Measurements from ENCODE around the gene MBL2. TPM values are rescaled to one million over a fixed set of nuclear protein-coding genes. Genes with fewer than 3 reads are reported as not detected.

The MBL2 gene
- total and polyA plus RNA-seq, 8 donors, result 2.7 TPM; not detected in 7

- 70 to 96% (median 89%) methylated on average over 5 of the region's 5 CpGs for WGBS, 5 donors
- Histone ChIP-seq H3K4me1 (peaks cover 0 to 5% (median 0%) of the 10 kb centered on the region in 4 donors), H3K36me3 (no peaks in the 10 kb centered on the region), H3K9me3 (no peaks in the 10 kb centered on the region), H3K4me3 (no peak overlapping the region), H3K27me3 (peaks cover 0 to 15% (median 0%) of the 10 kb centered on the region in 3 donors), H3K27ac (no peak overlapping the region)
- no peak for DNase-seq
- no peak for TF ChIP-seq EP300 (IDR thresholded peaks at IDR 0.05)
- no peak for TF ChIP-seq POLR2AphosphoS5 (IDR thresholded peaks at IDR 0.05)
- TF ChIP-seq CTCF (IDR thresholded peaks at IDR 0.05), result no peak
- intact Hi-C loops (cut with DNase I; ENCODE audit: low total_unique reads), result no loop called here
Measured at GRCh38 chr10:52777414-52777813, 4.8 kb upstream of the MBL2 start.

- H3K4me1 ChIP-seq, result peaks cover 0 to 5% (median 0%) of the 10 kb centered on the region in 4 donors
- TF ChIP-seq EP300 (IDR thresholded peaks at IDR 0.05) (no peak), CTCF (IDR thresholded peaks at IDR 0.05) (no peak), POLR2A (IDR thresholded peaks at IDR 0.05) (no peak), POLR2AphosphoS5 (IDR thresholded peaks at IDR 0.05) (no peak)
- no peak overlapping the region for H3K4me3 ChIP-seq
- intact Hi-C loops (cut with DNase I; ENCODE audit: low total_unique reads), result no loop called here
- no peak overlapping the region for H3K27ac ChIP-seq
- no peaks in the 10 kb centered on the region for H3K36me3 ChIP-seq
- 0% methylated on average over 1 of the region's 1 CpG; no CpG with 5 or more reads in 2 of the 5 donors for WGBS, 5 donors
- DNase-seq, result no peak
- H3K9me3 ChIP-seq, result no peaks in the 10 kb centered on the region
- H3K27me3 ChIP-seq, result peaks cover 0 to 15% (median 0%) of the 10 kb centered on the region in 3 donors
Measured at GRCh38 chr10:52776471-52776903, 3.9 kb upstream of the MBL2 start.

GRCh38 chr10:52775132-52775647 is 2.6 kb upstream of the MBL2 start:
- intact Hi-C loops (cut with DNase I; ENCODE audit: low total_unique reads), result no loop called here
- no peak for TF ChIP-seq POLR2AphosphoS5 (IDR thresholded peaks at IDR 0.05)
- TF ChIP-seq CTCF (IDR thresholded peaks at IDR 0.05), result no peak
- TF ChIP-seq POLR2A (IDR thresholded peaks at IDR 0.05), result no peak
- WGBS, 5 donors, result 81 to 94% (median 91%) methylated on average over 9 to 12 of the region's 12 CpGs
- H3K9me3 ChIP-seq, result no peaks in the 10 kb centered on the region
- no peak overlapping the region for H3K4me3 ChIP-seq
- no peaks in the 10 kb centered on the region for H3K36me3 ChIP-seq
- DNase-seq, result no peak
- H3K27ac ChIP-seq, result no peak overlapping the region
- peaks cover 0 to 15% (median 0%) of the 10 kb centered on the region in 3 donors for H3K27me3 ChIP-seq
- H3K4me1 ChIP-seq, result peaks cover 0 to 5% (median 0%) of the 10 kb centered on the region in 4 donors

- peaks cover 0 to 14% (median 0%) of the 10 kb centered on the region in 3 donors for H3K27me3 ChIP-seq
- H3K4me3 ChIP-seq, result no peak overlapping the region
- H3K4me1 ChIP-seq, result peaks cover 0 to 5% (median 0%) of the 10 kb centered on the region in 4 donors
- no peak overlapping the region for H3K27ac ChIP-seq
- H3K9me3 ChIP-seq, result no peaks in the 10 kb centered on the region
- intact Hi-C loops (cut with DNase I; ENCODE audit: low total_unique reads), result no loop called here
- DNase-seq, result peak in 1 of 2 donors; percentile 32
- TF ChIP-seq EP300 (IDR thresholded peaks at IDR 0.05) (no peak), POLR2AphosphoS5 (IDR thresholded peaks at IDR 0.05) (no peak), CTCF (IDR thresholded peaks at IDR 0.05) (no peak), POLR2A (IDR thresholded peaks at IDR 0.05) (no peak)
- 36 to 56% (median 41%) methylated on average over 8 of the region's 8 CpGs for WGBS, 5 donors
- no peaks in the 10 kb centered on the region for H3K36me3 ChIP-seq
Measured at GRCh38 chr10:52774600-52775106, 2.1 kb upstream of the MBL2 start.
